Gastrocnemius medialis (tissue), 4 donors: ENCODE data around the gene TMEM143.

Source experiments
- CTCF ChIP-seq, 5 experiments: fragments of 450-650 bp in 3 of 5; fragments of 200-600 bp in 2 of 5; sonication (generic) in 2 of 5; IDR thresholded peaks in 4 of 5; conservative IDR thresholded peaks in 1 of 5; 1 replicate in 4 of 5; 2 replicates in 1 of 5; pipeline ENCODE4 v1.5.1; 2016 to 2019; ENCODE audit warnings: antibody characterized with exemption in 5 of 5, mild to moderate bottlenecking in 3 of 5, moderate library complexity in 3 of 5
- POLR2A ChIP-seq, 2 donors: fragments of 450-650 bp; IDR thresholded peaks; one replicate each; pipeline ENCODE4 v1.6.1; 2017; ENCODE audit warnings: antibody characterized with exemption in 2 of 2, mild to moderate bottlenecking in 2 of 2, moderate library complexity in 2 of 2

- TF ChIP-seq CTCF (IDR thresholded peaks at IDR 0.05 in 4 of 5, conservative IDR thresholded peaks at IDR 0.05 in 1 of 5) (no peak), POLR2A (IDR thresholded peaks at IDR 0.05) (no peak)
These were observed 24.8 kb downstream of the TMEM143 start for GRCh38 chr19:48338802-48339503.
